ENCODE measurements around the gene LMBR1.
"Not testable (repeated sequence)": the region's sequence is repeated elsewhere in the genome, so short reads cannot be mapped to it uniquely, and the experiment has no call there.

LMBR1 gene

DNA sequence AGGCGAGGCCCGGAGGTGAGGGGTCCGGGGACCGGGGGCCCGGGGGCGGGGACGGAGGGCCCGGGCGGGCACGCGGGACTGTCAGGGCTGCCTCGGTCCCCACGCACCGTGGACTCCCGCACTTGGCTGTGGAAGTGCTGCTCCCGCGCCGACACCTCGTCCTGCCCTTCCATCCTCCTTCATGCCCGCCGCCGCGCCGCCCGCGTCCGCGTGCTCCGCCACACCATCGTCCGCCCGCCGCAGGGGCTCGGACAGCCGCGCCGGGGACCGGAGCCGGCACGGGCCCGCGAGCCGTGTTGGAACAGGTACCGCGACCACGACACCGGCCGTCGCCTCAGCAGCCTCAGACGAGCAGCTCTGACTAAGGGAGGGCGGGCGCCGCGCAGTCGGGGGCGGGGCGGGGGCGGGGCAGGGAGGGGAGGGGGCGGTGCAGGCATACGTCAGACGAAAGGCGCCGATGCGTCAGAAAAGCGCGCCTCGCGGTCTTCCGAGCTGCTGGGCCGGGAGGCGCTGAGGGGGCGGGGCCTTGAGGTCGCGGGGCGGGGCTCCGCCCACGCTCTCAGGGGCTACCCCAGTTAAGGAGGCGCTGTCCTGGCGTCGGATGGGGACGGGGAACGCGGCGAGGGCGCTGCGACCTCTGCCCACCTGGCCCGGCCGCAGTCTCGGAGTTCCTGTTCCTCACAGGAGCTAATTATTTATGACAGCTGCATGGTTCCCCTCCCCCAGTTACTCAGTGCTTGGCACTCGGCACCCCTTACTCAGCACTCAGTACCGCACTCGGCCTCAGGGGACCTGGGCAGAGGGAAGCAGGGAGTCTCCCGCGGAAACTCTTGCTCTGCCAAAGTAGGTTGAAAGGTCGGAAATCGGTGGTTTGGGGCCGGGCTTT, at the start of gene LMBR1:
Gene LMBR1, minus strand, starts transcription at position 363 of the 886 bp plus-strand sequence. Its CDS starts 190 bp downstream, at position 173.
- peak; percentile 95 for DNase-seq

- no peak for DNase-seq
These were observed 49.7 kb upstream of the LMBR1 start for GRCh38 chr7:156942708-156943090.

DNA sequence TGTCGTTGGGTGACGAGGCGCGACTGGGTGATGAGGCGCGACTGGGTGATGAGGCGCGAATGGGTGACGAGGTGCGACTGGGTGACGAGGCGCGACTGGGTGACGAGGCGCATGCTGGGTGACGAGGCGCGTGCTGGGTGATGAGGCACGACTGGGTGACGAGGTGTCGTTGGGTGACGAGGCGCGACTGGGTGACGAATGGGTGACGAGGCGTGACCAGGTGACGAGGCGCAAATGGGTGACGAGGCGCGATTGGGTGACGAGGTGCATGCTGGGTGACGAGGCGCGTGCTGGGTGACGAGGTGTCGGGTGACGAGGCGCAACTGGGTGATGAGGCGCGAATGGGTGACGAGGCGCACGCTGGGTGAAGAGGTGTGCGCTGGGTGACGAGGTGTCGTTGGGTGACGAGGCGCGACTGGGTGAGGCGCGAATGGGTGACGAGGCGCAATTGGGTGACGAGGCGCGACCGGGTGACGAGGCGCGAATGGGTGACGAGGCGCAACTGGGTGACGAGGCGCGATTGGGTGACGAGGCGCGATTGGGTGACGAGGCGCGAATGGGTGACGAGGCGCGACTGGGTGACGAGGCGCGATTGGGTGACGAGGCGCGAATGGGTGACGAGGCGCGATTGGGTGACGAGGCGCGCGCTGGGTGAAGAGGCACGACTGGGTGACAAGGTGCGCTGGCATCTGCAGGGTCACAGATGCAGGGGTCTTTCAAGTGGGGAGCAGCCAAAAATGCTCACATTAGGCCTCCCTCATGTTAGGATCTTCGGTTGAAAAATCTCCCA, 48.6 kb upstream of the LMBR1 start:
- DNase-seq: no peak

GRCh38 chr7:156940421-156941122, 47.6 kb upstream of the LMBR1 start:
- no peak for DNase-seq

- DNase-seq: not testable (repeated sequence)
These were observed 43.8 kb upstream of the LMBR1 start for GRCh38 chr7:156936766-156937165.

GRCh38 chr7:156935250-156935649, 42.3 kb upstream of the LMBR1 start:
- no peak for DNase-seq

GRCh38 chr7:156932006-156932405, 39.0 kb upstream of the LMBR1 start:
- DNase-seq: no peak

DNA sequence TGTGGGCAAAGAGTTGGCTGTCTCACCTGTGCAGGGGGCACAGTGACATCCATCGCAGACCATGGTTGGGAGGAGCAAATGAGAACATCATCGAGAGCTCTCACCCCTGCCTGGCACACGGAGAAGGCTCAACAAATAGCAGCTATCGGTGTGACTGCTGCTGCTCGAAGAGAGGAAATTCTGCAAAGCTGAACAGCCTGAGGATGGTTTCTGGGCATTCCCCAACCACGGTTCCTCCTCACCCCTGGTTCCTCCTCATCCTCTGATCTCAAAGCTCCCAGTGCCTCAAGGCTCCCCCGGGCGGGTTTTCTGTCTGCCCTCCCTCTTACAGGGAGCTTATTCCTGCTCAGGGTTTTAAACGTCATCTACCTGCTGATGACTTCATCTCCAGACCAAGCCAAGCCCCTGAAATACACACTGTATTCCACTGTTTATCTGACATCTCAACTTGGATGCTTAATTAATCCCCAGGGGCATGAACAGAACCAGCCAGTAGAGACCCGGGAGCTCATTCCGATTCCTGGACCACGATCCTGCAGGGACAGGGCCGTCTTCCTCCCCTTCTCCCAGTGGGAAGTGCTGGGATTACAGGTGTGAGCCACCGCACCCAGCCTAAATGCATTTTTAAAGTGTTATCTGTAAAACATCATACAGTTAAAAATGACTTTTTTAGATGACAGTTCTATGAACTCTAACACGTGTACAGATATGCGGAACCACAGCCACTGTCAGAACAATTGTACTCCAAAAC, 37.0 kb upstream of the LMBR1 start:
- DNase-seq: no peak

- no peak for DNase-seq
These were observed 35.4 kb upstream of the LMBR1 start for GRCh38 chr7:156928406-156928747.

GRCh38 chr7:156927571-156928405, 34.8 kb upstream of the LMBR1 start:
- no peak for DNase-seq

DNA sequence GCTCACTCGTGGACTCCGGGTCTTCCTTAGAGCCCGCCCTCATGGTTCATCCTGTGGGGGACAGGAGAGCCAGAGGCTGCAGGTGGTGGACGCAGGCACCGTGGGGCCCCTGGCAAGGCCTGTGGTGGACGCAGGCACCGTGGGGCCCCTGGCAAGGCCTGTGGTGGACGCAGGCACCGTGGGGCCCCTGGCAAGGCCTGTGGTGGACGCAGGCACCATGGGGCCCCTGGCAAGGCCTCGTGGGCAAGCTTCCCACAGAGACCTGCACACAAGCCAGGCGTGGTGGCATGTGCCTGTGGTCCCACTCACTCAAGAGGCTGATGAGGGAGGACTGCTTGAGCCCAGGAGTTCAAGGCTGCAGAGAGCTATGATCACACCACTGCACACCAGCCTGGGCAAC, 32.8 kb upstream of the LMBR1 start:
- not testable (repeated sequence) for DNase-seq

DNA sequence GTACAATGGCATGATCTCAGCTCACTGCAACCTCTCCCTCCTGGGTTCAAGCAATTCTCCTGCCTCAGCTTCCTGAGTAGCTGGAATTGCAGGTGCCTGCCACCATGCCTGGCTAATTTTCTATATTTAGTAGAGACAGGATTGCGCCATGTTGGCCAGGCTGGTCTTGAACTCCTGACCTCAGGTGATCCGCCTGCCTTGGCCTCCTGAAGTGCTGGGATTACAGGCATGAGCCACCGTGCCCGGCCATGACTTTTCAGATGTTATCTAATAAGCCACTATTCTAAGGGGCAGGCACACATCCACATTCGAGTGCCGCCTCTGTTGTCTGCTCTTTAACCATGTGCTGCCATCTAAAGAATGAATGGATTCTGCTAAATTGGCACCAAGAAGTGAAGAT, 29.3 kb upstream of the LMBR1 start:
- DNase-seq: not testable (repeated sequence)

GRCh38 chr7:156920487-156921373, 27.7 kb upstream of the LMBR1 start:
- DNase-seq: not testable (repeated sequence)

- DNase-seq: no peak
These were observed 27.1 kb upstream of the LMBR1 start for GRCh38 chr7:156920076-156920475.

GRCh38 chr7:156919132-156919713, 26.2 kb upstream of the LMBR1 start:
- no peak for DNase-seq

DNA sequence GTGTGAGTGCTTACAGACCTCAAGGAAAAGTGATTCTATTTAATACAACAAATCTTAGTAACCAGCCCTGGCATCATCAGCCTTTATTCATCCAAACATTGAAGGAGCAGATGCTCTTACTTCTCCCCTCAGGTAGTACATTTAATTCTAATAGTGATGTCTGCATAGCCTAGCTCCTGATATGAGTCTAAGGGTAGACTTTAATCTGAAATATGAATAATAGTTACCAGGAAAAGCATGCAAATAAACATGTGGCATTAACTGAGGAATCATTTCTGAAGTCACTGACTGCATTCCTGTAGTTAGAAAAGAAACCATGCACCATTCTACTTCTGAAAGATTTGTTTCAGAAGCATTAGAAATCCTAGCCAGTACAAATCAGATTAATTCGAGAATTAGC, 25.7 kb upstream of the LMBR1 start:
- DNase-seq: no peak

GRCh38 chr7:156909574-156910252, 16.7 kb upstream of the LMBR1 start:
- not testable (repeated sequence) for DNase-seq

DNA sequence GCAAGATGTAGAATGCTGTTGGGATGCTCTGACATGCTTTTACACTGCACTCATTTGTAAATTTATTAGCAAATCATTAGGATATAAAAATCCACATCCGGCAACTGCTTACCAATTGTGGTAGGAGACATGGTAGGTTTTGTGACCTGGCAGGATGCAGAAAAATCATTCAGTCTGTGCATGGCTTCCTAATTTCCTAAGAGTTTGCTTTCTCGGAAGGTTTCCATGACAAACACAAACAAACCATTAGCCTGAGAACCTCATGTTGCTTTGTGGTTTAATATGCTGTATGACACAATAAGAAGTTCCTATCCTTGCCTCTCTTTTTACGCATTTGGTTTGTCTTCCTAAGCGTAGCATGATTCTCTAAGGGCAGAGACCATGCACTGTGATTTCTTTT, 14.7 kb upstream of the LMBR1 start:
- no peak for DNase-seq

DNA sequence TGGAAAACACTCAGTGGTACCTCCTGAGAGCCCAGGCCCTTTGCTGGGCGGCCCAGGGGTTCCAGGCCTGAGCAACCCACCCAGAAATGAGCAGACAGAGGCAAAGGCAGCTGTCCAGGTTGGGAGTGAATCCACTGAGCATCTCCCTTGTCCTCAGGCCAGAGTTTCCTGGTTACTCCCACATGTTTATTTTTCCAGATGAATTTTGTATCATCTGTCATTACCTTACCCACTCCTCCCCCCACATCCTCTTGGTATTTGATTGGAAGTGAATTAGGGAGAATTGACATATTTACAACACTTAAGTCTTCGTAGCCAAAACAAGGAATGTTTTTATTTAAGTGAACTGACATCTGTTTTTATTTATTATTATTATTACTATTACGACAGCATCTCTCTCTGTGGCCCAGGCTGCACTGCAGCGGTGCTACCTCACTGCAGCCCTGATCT, 13.2 kb upstream of the LMBR1 start:
- DNase-seq: no peak

All from NCI-H82 (cell line).